Psoas muscle (tissue), 8 donors: ENCODE results near the gene MAML2. TPM values are rescaled to one million over a fixed set of nuclear protein-coding genes. Genes with fewer than 3 reads are reported as not detected.

Experiments
- ATAC-seq, 4 donors: fragments of 200-7000 bp; cut with Tn5 transposase; one replicate each; pipeline ENCODE4 v1.9.1; 2020; ENCODE audit warnings: moderate library complexity in 3 of 4, mild to moderate bottlenecking in 2 of 4
- DNase-seq, 2 donors: peaks; one replicate each; pipeline ENCODE4 v3.0.0-alpha.2; 2020
- H3K27ac ChIP-seq: fragments of 200-600 bp; one replicate; pipeline ENCODE4 v1.8.0; 2022
- H3K27me3 ChIP-seq, 3 donors: fragments of 200-600 bp in 1 of 3; one replicate each; pipeline versions ENCODE4 v1.6.1 to v1.8.0; 2013 to 2022; ENCODE audit warnings: low read length in 2 of 3, mild to moderate bottlenecking in 2 of 3, moderate library complexity in 1 of 3; ENCODE audit not compliant: insufficient read depth in 3 of 3
- H3K36me3 ChIP-seq, 2 donors: fragments of 200-600 bp in 1 of 2; one replicate each; pipeline versions ENCODE4 v1.6.1 to v1.8.0; 2013 to 2022; ENCODE audit warnings: low read depth in 1 of 2, mild to moderate bottlenecking in 1 of 2, moderate library complexity in 1 of 2; ENCODE audit not compliant: insufficient read depth in 1 of 2
- H3K4me1 ChIP-seq: fragments of 200-600 bp; one replicate; pipeline ENCODE4 v1.8.0; 2022
- H3K4me3 ChIP-seq: fragments of 200-600 bp; one replicate; pipeline ENCODE4 v1.8.0; 2022; ENCODE audit warnings: mild to moderate bottlenecking
- H3K9me3 ChIP-seq: fragments of 200-600 bp; one replicate; pipeline ENCODE4 v1.8.0; 2022
- CTCF ChIP-seq: fragments of 200-600 bp; IDR thresholded peaks from one replicate; pipeline ENCODE4 v1.8.0; 2022; ENCODE audit warnings: antibody characterized with exemption
- WGBS, 3 donors: extraction: QIAGEN DNeasy Blood & Tissue Kit; methylation state at CpG; one replicate each; pipeline versions ENCODE4 v1.1.6 to v1.1.7; 2013; 5-methylcytosine and 5-hydroxymethylcytosine counted together
- intact Hi-C, 2 donors: fragments of 100-400 bp; cut with DNase I; formaldehyde crosslinking; loops; one replicate each; pipeline versions ENCODE4 v1.11.0 to v1.14.2; 2022
- polyA plus RNA-seq, 3 donors: library from polyadenylated mRNA; stranded (reverse); fragments of 200-250 nt; gene quantifications; one replicate each; pipeline ENCODE4 v1.2.3, GENCODE V29; 2013
- total RNA-seq, 4 donors: library from RNA; stranded (reverse); fragmentation: NEBNext Ultra II Directional in 2 of 4; extraction: Animal tissue kit (Norgen Biotek cat#: 25700) in 2 of 4; gene quantifications; one replicate each; pipeline versions ENCODE4 v1.2.1 to v1.2.4, GENCODE V29; 2021 to 2023
- donor health status: healthy with polysubstance abuse.
- donor health status: DM: no; HTN: no; CAD: no; lungs with moderate emphysema.
- donor health status: Bipolar disorder and iron deficiency.
- donor health status: healthy.
- donor health status: DM: yes; HTN: yes; CAD: no.
- donor health status: DM: no; HTN: no; CAD: no.
- donor health status: DM: no; HTN: no; CAD: no.
- donor health status: DM: yes; HTN: yes; CAD: no.

MAML2 gene
- total and polyA plus RNA-seq, 7 donors, result 0.39 to 3.7 (median 1.5) TPM

- intact Hi-C loops, result no loop called here
- Histone ChIP-seq H3K9me3 (no peaks in the 10 kb centered on the region), H3K4me3 (no peak overlapping the region), H3K27me3 (no peaks in the 10 kb centered on the region), H3K27ac (no peak overlapping the region), H3K4me1 (peaks cover 16% of the 10 kb centered on the region), H3K36me3 (no peaks in the 10 kb centered on the region)
- TF ChIP-seq CTCF, result no peak
- ATAC-seq (no peak), DNase-seq (no peak)
- WGBS, 3 donors, result 47 to 87% (median 61%) methylated on average over 3 of the region's 3 CpGs
These were observed 124.1 kb downstream of the MAML2 start for GRCh38 chr11:96218901-96219300.

- WGBS, 3 donors, result 24 to 30% (median 26%) methylated on average over 5 of the region's 5 CpGs
- intact Hi-C loops, result no loop called here
- Histone ChIP-seq H3K9me3 (no peaks in the 10 kb centered on the region), H3K4me3 (no peak overlapping the region), H3K36me3 (no peaks in the 10 kb centered on the region), H3K27ac (no peak overlapping the region), H3K4me1 (peaks cover 16% of the 10 kb centered on the region), H3K27me3 (no peaks in the 10 kb centered on the region)
- DNase-seq (no peak), ATAC-seq (no peak)
- TF ChIP-seq CTCF, result no peak
These were observed 125.0 kb downstream of the MAML2 start for GRCh38 chr11:96218006-96218405.

- Histone ChIP-seq H3K9me3 (no peaks in the 10 kb centered on the region), H3K4me3 (no peak overlapping the region), H3K27ac (no peak overlapping the region), H3K36me3 (no peaks in the 10 kb centered on the region), H3K4me1 (peaks cover 16% of the 10 kb centered on the region), H3K27me3 (no peaks in the 10 kb centered on the region)
- WGBS, 3 donors, result 87 to 89% (median 88%) methylated on average over 5 of the region's 5 CpGs
- intact Hi-C loops, result no loop called here
- no peak for ATAC-seq
- TF ChIP-seq CTCF, result no peak
- DNase-seq, result no peak
These were observed 125.8 kb downstream of the MAML2 start for GRCh38 chr11:96217206-96217605.

GRCh38 chr11:96215826-96216225 is 127.2 kb downstream of the MAML2 start:
- no peak for TF ChIP-seq CTCF

GRCh38 chr11:96215110-96215782 is 127.7 kb downstream of the MAML2 start:
- WGBS, 3 donors, result 32 to 35% (median 32%) methylated on average over 7 of the region's 7 CpGs
- Histone ChIP-seq H3K4me3 (no peak overlapping the region), H3K27me3 (no peaks in the 10 kb centered on the region), H3K36me3 (no peaks in the 10 kb centered on the region), H3K4me1 (peaks cover 6% of the 10 kb centered on the region), H3K27ac (peak overlapping the region; percentile 37), H3K9me3 (no peaks in the 10 kb centered on the region)
- DNase-seq (no peak), ATAC-seq (peak in 1 of 4 donors; percentile 27)
- TF ChIP-seq CTCF, result no peak
- intact Hi-C loops, result no loop called here

More at GRCh38 chr11:96215826-96216225, 127.2 kb downstream of the MAML2 start:
- DNase-seq (no peak), ATAC-seq (no peak)
- no peaks in the 10 kb centered on the region for H3K36me3 ChIP-seq
- intact Hi-C loops, result no loop called here
- no peak overlapping the region for H3K4me3 ChIP-seq
- H3K27ac ChIP-seq, result peak overlapping the region; percentile 37
- H3K4me1 ChIP-seq, result peaks cover 11% of the 10 kb centered on the region
- no peaks in the 10 kb centered on the region for H3K27me3 ChIP-seq
- H3K9me3 ChIP-seq, result no peaks in the 10 kb centered on the region
